OCI-LY3 (cell line): ENCODE measurements around the gene CIAO2B.

Experiments
- EZH2phosphoT487 ChIP-seq: fragments of 200-600 bp; shearing (Covaris generic); IDR thresholded peaks from 2 replicates; pipeline ENCODE4 v1.6.1; 2018; ENCODE audit warnings: antibody characterized with exemption, mixed run types, low read depth
- TF ChIP-seq, protein P1 (sequence below): fragments of 200-600, 300-600 bp; sonication (generic); IDR thresholded peaks from 2 replicates; pipeline ENCODE4 v1.5.1; 2014; ENCODE audit warnings: antibody characterized with exemption, low read length, low read depth

DNA sequence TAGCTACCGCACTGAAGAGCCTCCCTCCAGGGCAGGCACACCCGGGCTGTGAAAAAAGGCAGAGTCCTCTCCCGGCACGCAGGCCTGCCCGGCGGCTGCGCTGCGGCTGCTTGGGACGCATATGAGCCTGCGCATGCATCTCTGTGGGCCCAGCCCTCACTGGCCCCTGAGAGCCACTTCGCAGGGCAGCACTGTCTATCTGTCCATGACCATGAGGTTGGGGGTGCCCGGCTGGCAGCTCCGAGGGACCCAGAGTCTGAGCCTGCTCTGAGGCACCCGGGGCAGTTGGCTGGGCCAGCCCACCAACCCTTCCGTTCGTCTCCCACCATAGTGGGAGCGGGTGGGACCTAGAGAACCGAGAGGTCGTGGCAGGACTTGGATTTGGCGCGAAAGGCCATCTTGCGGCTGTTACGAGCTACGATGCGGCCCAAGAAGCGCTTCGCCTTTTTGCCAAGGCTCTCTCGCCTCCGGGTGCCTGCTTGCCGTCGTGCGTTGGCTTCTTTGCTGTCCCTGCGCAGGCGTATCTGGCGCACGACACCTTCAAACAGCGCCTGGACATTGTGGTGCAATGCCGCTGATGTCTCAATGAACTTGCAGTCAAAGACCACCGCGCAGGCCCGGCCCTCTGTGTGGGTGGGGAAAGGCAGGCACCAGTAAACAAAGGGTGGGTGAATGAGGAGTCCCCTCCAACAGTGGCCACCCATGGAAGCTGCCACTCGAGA, 12.3 kb downstream of the CIAO2B start:
- TF ChIP-seq, protein P1, sequence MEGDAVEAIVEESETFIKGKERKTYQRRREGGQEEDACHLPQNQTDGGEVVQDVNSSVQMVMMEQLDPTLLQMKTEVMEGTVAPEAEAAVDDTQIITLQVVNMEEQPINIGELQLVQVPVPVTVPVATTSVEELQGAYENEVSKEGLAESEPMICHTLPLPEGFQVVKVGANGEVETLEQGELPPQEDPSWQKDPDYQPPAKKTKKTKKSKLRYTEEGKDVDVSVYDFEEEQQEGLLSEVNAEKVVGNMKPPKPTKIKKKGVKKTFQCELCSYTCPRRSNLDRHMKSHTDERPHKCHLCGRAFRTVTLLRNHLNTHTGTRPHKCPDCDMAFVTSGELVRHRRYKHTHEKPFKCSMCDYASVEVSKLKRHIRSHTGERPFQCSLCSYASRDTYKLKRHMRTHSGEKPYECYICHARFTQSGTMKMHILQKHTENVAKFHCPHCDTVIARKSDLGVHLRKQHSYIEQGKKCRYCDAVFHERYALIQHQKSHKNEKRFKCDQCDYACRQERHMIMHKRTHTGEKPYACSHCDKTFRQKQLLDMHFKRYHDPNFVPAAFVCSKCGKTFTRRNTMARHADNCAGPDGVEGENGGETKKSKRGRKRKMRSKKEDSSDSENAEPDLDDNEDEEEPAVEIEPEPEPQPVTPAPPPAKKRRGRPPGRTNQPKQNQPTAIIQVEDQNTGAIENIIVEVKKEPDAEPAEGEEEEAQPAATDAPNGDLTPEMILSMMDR = no peak
- no peak for TF ChIP-seq EZH2phosphoT487
